B cell (primary cell): ENCODE data around the gene UPK2. TPM values are rescaled to one million over a fixed set of nuclear protein-coding genes. Genes with fewer than 3 reads are reported as not detected.

Source experiments
- ATAC-seq: fragments of 200-7000 bp; cut with Tn5 transposase; one replicate; pipeline ENCODE4 v1.10.0; 2021; ENCODE audit warnings: low read depth, mild to moderate bottlenecking, moderate number of reproducible peaks, moderate library complexity
- CTCF ChIA-PET: fragments of 350-600 bp; sonication (Branson Sonifier 250); formaldehyde crosslinking; loops from one replicate; lab custom pipeline; 2021; ENCODE audit warnings: antibody characterized with exemption, inconsistent platforms; lab: Charles Lee
- POLR2A ChIA-PET: fragments of 350-600 bp; sonication (Branson Sonifier 250); formaldehyde crosslinking; loops from one replicate; lab custom pipeline; 2021; ENCODE audit warnings: antibody characterized with exemption; lab: Charles Lee
- DNase-seq: peaks from one replicate; pipeline ENCODE4 v3.0.0; 2013
- H2AFZ ChIP-seq: 2 replicates; pipeline ENCODE4 v1.6.1; 2012; ENCODE audit warnings: mild to moderate bottlenecking, low read depth, low read length; ENCODE audit not compliant: insufficient read depth, poor library complexity, severe bottlenecking
- H3K27ac ChIP-seq, 2 donors: 1 replicate in 1 of 2; 2 replicates in 1 of 2; pipeline ENCODE4 v1.5.1; 2012 to 2013; ENCODE audit warnings: low read length in 2 of 2, mild to moderate bottlenecking in 2 of 2, moderate library complexity in 1 of 2
- H3K27me3 ChIP-seq, 4 experiments: fragments of 200-600 bp in 1 of 4; sonication (generic) in 1 of 4; replicated peaks in 1 of 4; 1 replicate in 2 of 4; 2 replicates in 2 of 4; pipeline versions ENCODE4 v1.6.1 to v1.7.0; 2013 to 2016; ENCODE audit warnings: low read length in 3 of 4, mild to moderate bottlenecking in 2 of 4, mixed read lengths in 1 of 4, moderate library complexity in 1 of 4; ENCODE audit not compliant: insufficient read depth in 4 of 4, control insufficient read depth in 3 of 4; ENCODE audit errors: control extremely low read depth in 1 of 4
- H3K36me3 ChIP-seq, 2 experiments: replicated peaks in 1 of 2; 1 replicate in 1 of 2; 2 replicates in 1 of 2; pipeline versions ENCODE4 v1.6.1 to v1.7.1; 2013; ENCODE audit warnings: low read length in 1 of 2; ENCODE audit not compliant: insufficient read depth in 2 of 2, control insufficient read depth in 1 of 2; ENCODE audit errors: control extremely low read depth in 1 of 2, extremely low read depth in 1 of 2
- H3K4me1 ChIP-seq, 2 donors: fragments of 200-600 bp in 1 of 2; sonication (generic) in 1 of 2; 1 replicate in 1 of 2; 2 replicates in 1 of 2; pipeline versions ENCODE4 v1.5.1 to v1.6.1; 2013 to 2017; ENCODE audit warnings: low read length in 2 of 2; ENCODE audit not compliant: control insufficient read depth in 2 of 2, insufficient read depth in 2 of 2
- H3K4me2 ChIP-seq: replicated peaks from 2 replicates; pipeline ENCODE3; 2012; ENCODE audit warnings: mild to moderate bottlenecking, low read depth, low read length; ENCODE audit not compliant: poor library complexity, severe bottlenecking
- H3K4me3 ChIP-seq, 5 experiments: fragments of 200-600 bp in 1 of 5; sonication (generic) in 1 of 5; 1 replicate in 3 of 5; 2 replicates in 2 of 5; pipeline versions ENCODE4 v1.5.1 to v1.7.0; 2011 to 2016; ENCODE audit warnings: low read length in 4 of 5, mild to moderate bottlenecking in 4 of 5, low read depth in 2 of 5, control low read depth in 1 of 5, moderate library complexity in 1 of 5; ENCODE audit not compliant: insufficient read depth in 1 of 5; ENCODE audit errors: control extremely low read depth in 1 of 5, extremely low read depth in 1 of 5
- H3K79me2 ChIP-seq: fragments of 200-600 bp; sonication (generic); one replicate; pipeline ENCODE4 v1.6.0; 2016; ENCODE audit warnings: low read length; ENCODE audit not compliant: control insufficient read depth, insufficient read depth
- H3K9ac ChIP-seq: fragments of 200-600 bp; sonication (generic); 2 replicates; pipeline ENCODE4 v1.6.1; 2017; ENCODE audit warnings: mild to moderate bottlenecking, low read length, moderate library complexity
- H3K9me3 ChIP-seq, 3 donors: one replicate each; pipeline versions ENCODE4 v1.6.1 to v1.7.1; 2013; ENCODE audit warnings: low read length in 2 of 3; ENCODE audit not compliant: control insufficient read depth in 2 of 3, insufficient read depth in 1 of 3; ENCODE audit errors: control extremely low read depth in 1 of 3
- H4K20me1 ChIP-seq: 2 replicates; pipeline ENCODE4 v1.6.0; 2012; ENCODE audit warnings: mild to moderate bottlenecking, low read length; ENCODE audit not compliant: insufficient read depth, control insufficient read depth, poor library complexity, severe bottlenecking
- H3K27ac Mint-ChIP-seq: one replicate; pipeline ENCODE4 v1.8.0; 2021; ENCODE audit warnings: mixed read lengths
- H3K27me3 Mint-ChIP-seq: one replicate; pipeline ENCODE4 v1.8.0; 2021; ENCODE audit warnings: mixed read lengths
- H3K4me1 Mint-ChIP-seq: one replicate; pipeline ENCODE4 v1.8.0; 2021; ENCODE audit warnings: mixed read lengths
- H3K4me3 Mint-ChIP-seq: one replicate; pipeline ENCODE4 v1.8.0; 2021; ENCODE audit warnings: mixed read lengths
- H3K9me3 Mint-ChIP-seq: one replicate; pipeline ENCODE4 v1.8.0; 2022; ENCODE audit warnings: mixed read lengths; ENCODE audit not compliant: insufficient read depth
- CTCF ChIP-seq: fragments of 200-600 bp; IDR thresholded peaks from one replicate; pipeline ENCODE4 v1.8.0; 2022; ENCODE audit warnings: antibody characterized with exemption, mild to moderate bottlenecking
- EZH2 ChIP-seq: IDR thresholded peaks from 2 replicates; pipeline ENCODE4 v1.6.1; 2012; ENCODE audit warnings: borderline replicate concordance, low read depth, mild to moderate bottlenecking, moderate library complexity, low read length; ENCODE audit not compliant: insufficient read depth, poor library complexity, severe bottlenecking
- WGBS: methylation state at CpG from one replicate; pipeline ENCODE4 v1.1.5; 2013; ENCODE audit warnings: missing lambda C conversion rate; ENCODE audit not compliant: insufficient coverage; 5-methylcytosine and 5-hydroxymethylcytosine counted together
- intact Hi-C: fragments of 100-400 bp; cut with micrococcal nuclease; formaldehyde crosslinking; loops from one replicate; pipeline ENCODE4 v1.10.0; 2022
- polyA plus RNA-seq: library from polyadenylated mRNA; depleted of rRNA; stranded (reverse); fragments of >200 nt; gene quantifications from 2 replicates; pipeline ENCODE4 v1.2.3, GENCODE V29; 2012
- total RNA-seq, 2 donors: library from RNA; stranded (reverse); fragments of 120-200 nt in 1 of 2; gene quantifications; 1 replicate in 1 of 2; 2 replicates in 1 of 2; pipeline versions ENCODE4 v1.2.3 to v1.2.4, GENCODE V29; 2013 to 2022

The UPK2 gene
- total and polyA plus RNA-seq, 2 donors (not counting 1 experiment from before 2014, with no cell fraction given) = 0.43 TPM; not detected in 1

GRCh38 chr11:118915941-118916841 lies 39.9 kb upstream of the UPK2 start:
- peaks cover 70% of the 10 kb centered on the region for H3K79me2 ChIP-seq
- no peak for DNase-seq

More at GRCh38 chr11:118915941-118916841, 39.9 kb upstream of the UPK2 start:
- H3K27ac ChIP-seq = peak overlapping the region; percentile 87 to 94
- Mint-ChIP-seq H3K27ac (peak overlapping the region; percentile 94), H3K4me3 (peak overlapping the region; percentile 39), H3K4me1 (peaks cover 93% of the 10 kb centered on the region), H3K9me3 (no peaks in the 10 kb centered on the region), H3K27me3 (no peaks in the 10 kb centered on the region)
- no peaks in the 10 kb centered on the region for H3K9me3 ChIP-seq
- ChIA-PET CTCF (interaction anchor here (0.6 to 15.2 kb wide), 2 partner anchors 11 to 591 kb away, joined by 5 to 288 read pairs; partner anchors contain the start of gene BCL9L), POLR2A (interaction anchor here (0.6 to 4.9 kb wide), 4 partner anchors 8 to 21 kb away, joined by 4 to 20 read pairs (median 6); partner anchors contain the start of gene BCL9L)
- no peaks in the 10 kb centered on the region for H3K27me3 ChIP-seq
- peaks cover 91 to 98% of the 10 kb centered on the region in 2 donors for H3K4me1 ChIP-seq
- H2AFZ ChIP-seq = no peak overlapping the region
- no peak overlapping the region for H3K4me3 ChIP-seq
- H3K9ac ChIP-seq = peak overlapping the region; percentile 40
- peaks cover 2% of the 10 kb centered on the region for H4K20me1 ChIP-seq
- peak overlapping the region; percentile 79 for H3K4me2 ChIP-seq
- no peak for ATAC-seq
- TF ChIP-seq CTCF (no peak), EZH2 (no peak)
- H3K36me3 ChIP-seq = peaks cover 0 to 20% of the 10 kb centered on the region in 2 experiments
- 74% methylated on average over 10 of the region's 10 CpGs for WGBS
- intact Hi-C loops = loop anchor here (1.0 kb wide), 1 partner anchor 8 kb away; no protein-coding TSS in a partner anchor
